Mesenchymal stem cell (in vitro differentiated cells and primary cell): ENCODE measurements around the gene TBC1D22A.

Experiments used
- DNase-seq: peaks from one replicate; pipeline ENCODE4 v3.0.0-alpha.2; 2013
- H2AFZ ChIP-seq: one replicate; pipeline ENCODE4 v1.6.1; 2013; ENCODE audit warnings: low read depth, mild to moderate bottlenecking, control low read depth, inconsistent platforms, low read length, moderate library complexity
- H2AK5ac ChIP-seq: 2 replicates; pipeline ENCODE4 v1.6.1; 2013; ENCODE audit warnings: low read length, moderate library complexity, mild to moderate bottlenecking, inconsistent platforms; ENCODE audit not compliant: severe bottlenecking
- H2BK120ac ChIP-seq: one replicate; pipeline ENCODE4 v1.6.1; 2013; ENCODE audit warnings: low read depth, mild to moderate bottlenecking, inconsistent platforms, low read length, moderate library complexity
- H2BK12ac ChIP-seq, 2 experiments: one replicate each; pipeline ENCODE4 v1.6.1; 2013; ENCODE audit warnings: inconsistent platforms in 2 of 2, low read length in 2 of 2, mild to moderate bottlenecking in 2 of 2, moderate library complexity in 2 of 2, control low read depth in 1 of 2
- H2BK15ac ChIP-seq: one replicate; pipeline ENCODE4 v1.6.1; 2013; ENCODE audit warnings: mild to moderate bottlenecking, low read depth, inconsistent platforms; ENCODE audit not compliant: poor library complexity, severe bottlenecking
- H2BK5ac ChIP-seq: 2 replicates; pipeline ENCODE4 v1.6.1; 2013; ENCODE audit warnings: low read depth, mild to moderate bottlenecking, low read length, control low read depth, inconsistent platforms; ENCODE audit not compliant: poor library complexity, severe bottlenecking
- H3K14ac ChIP-seq, 2 experiments: one replicate each; pipeline ENCODE4 v1.6.1; 2013; ENCODE audit warnings: inconsistent platforms in 2 of 2, low read length in 2 of 2, control low read depth in 1 of 2, mild to moderate bottlenecking in 1 of 2, moderate library complexity in 1 of 2
- H3K18ac ChIP-seq, 2 experiments: one replicate each; pipeline ENCODE4 v1.6.1; 2013; ENCODE audit warnings: inconsistent platforms in 2 of 2, low read length in 2 of 2, control low read depth in 1 of 2, low read depth in 1 of 2, mild to moderate bottlenecking in 1 of 2
- H3K23ac ChIP-seq, 2 experiments: one replicate each; pipeline ENCODE4 v1.6.1; 2013; ENCODE audit warnings: inconsistent platforms in 2 of 2, low read length in 2 of 2, mild to moderate bottlenecking in 2 of 2, moderate library complexity in 2 of 2, control low read depth in 1 of 2
- H3K27ac ChIP-seq: 2 replicates; pipeline ENCODE4 v1.5.1; 2013; ENCODE audit warnings: mild to moderate bottlenecking, moderate library complexity, low read length, control low read depth, inconsistent platforms; ENCODE audit not compliant: poor library complexity, severe bottlenecking
- H3K27me3 ChIP-seq, 2 experiments: 2 replicates each; pipeline versions ENCODE4 v1.6.1 to v1.7.0; 2013; ENCODE audit warnings: low read length in 2 of 2, mild to moderate bottlenecking in 2 of 2, moderate library complexity in 2 of 2, control low read depth in 1 of 2, inconsistent platforms in 1 of 2; ENCODE audit not compliant: control insufficient read depth in 1 of 2, insufficient read depth in 1 of 2
- H3K36me3 ChIP-seq, 2 experiments: 2 replicates each; pipeline versions ENCODE4 v1.6.1 to v1.7.0; 2013; ENCODE audit warnings: low read length in 2 of 2, control low read depth in 1 of 2, inconsistent platforms in 1 of 2, low read depth in 1 of 2, mild to moderate bottlenecking in 1 of 2; ENCODE audit not compliant: insufficient read depth in 2 of 2, control insufficient read depth in 1 of 2
- H3K4ac ChIP-seq, 2 experiments: one replicate each; pipeline ENCODE4 v1.6.1; 2013; ENCODE audit warnings: inconsistent platforms in 2 of 2, low read length in 2 of 2, mild to moderate bottlenecking in 2 of 2, moderate library complexity in 2 of 2, control low read depth in 1 of 2, low read depth in 1 of 2
- H3K4me1 ChIP-seq: 2 replicates; pipeline ENCODE4 v1.6.1; 2013; ENCODE audit warnings: low read depth, low read length, control low read depth; ENCODE audit not compliant: control insufficient read depth, insufficient read depth
- H3K4me2 ChIP-seq: 2 replicates; pipeline ENCODE4 v1.6.1; 2013; ENCODE audit warnings: low read length, mild to moderate bottlenecking, inconsistent platforms; ENCODE audit not compliant: poor library complexity, severe bottlenecking
- H3K4me3 ChIP-seq, 2 experiments: 2 replicates each; pipeline versions ENCODE4 v1.5.1 to v1.7.0; 2013; ENCODE audit warnings: low read length in 2 of 2, mild to moderate bottlenecking in 2 of 2, control low read depth in 1 of 2, low read depth in 1 of 2; ENCODE audit not compliant: insufficient read depth in 1 of 2
- H3K79me1 ChIP-seq: replicated peaks from 2 replicates; pipeline ENCODE4 v1.6.1; 2013; ENCODE audit warnings: mild to moderate bottlenecking, control low read depth, low read length, inconsistent platforms; ENCODE audit not compliant: poor library complexity, severe bottlenecking
- H3K9ac ChIP-seq: 2 replicates; pipeline ENCODE4 v1.7.0; 2013; ENCODE audit warnings: mild to moderate bottlenecking, low read length, moderate library complexity
- H3K9me3 ChIP-seq: 2 replicates; pipeline ENCODE4 v1.7.0; 2013; ENCODE audit warnings: mild to moderate bottlenecking, low read length; ENCODE audit not compliant: control insufficient read depth
- H4K8ac ChIP-seq: one replicate; pipeline ENCODE4 v1.6.1; 2013; ENCODE audit warnings: inconsistent platforms, mild to moderate bottlenecking, low read length, moderate library complexity
- H4K91ac ChIP-seq: one replicate; pipeline ENCODE4 v1.6.1; 2013; ENCODE audit warnings: mild to moderate bottlenecking, low read length, inconsistent platforms
- WGBS: methylation state at CpG from one replicate; pipeline ENCODE4 v1.1.7; 2013; ENCODE audit warnings: mixed read lengths; 5-methylcytosine and 5-hydroxymethylcytosine counted together

The TBC1D22A gene

GRCh38 chr22:46929710-46930204 lies 167.3 kb downstream of the TBC1D22A start:
- H3K4me2 ChIP-seq = peak overlapping the region; percentile 12
- H2AK5ac ChIP-seq = peak overlapping the region; percentile 78
- no peak overlapping the region for H3K9ac ChIP-seq
- peak overlapping the region in 1 of 2 experiments; percentile 6 for H3K18ac ChIP-seq
- H2AFZ ChIP-seq = no peak overlapping the region
- no peak overlapping the region for H4K91ac ChIP-seq
- WGBS = 85% methylated on average over 8 of the region's 9 CpGs
- H2BK5ac ChIP-seq = no peak overlapping the region
- peak overlapping the region in 1 of 2 experiments; percentile 23 for H2BK12ac ChIP-seq
- no peak overlapping the region for H3K4me3 ChIP-seq
- no peak overlapping the region for H2BK15ac ChIP-seq
- peaks cover 0 to 22% of the 10 kb centered on the region in 2 experiments for H3K36me3 ChIP-seq
- no peak overlapping the region for H3K4ac ChIP-seq
- H3K9me3 ChIP-seq = no peaks in the 10 kb centered on the region
- H3K27ac ChIP-seq = peak overlapping the region; percentile 73
- H3K23ac ChIP-seq = no peak overlapping the region
- no peak for DNase-seq
- peaks cover 11% of the 10 kb centered on the region for H3K79me1 ChIP-seq
- H3K14ac ChIP-seq = no peak overlapping the region
- H3K27me3 ChIP-seq = no peaks in the 10 kb centered on the region
- no peak overlapping the region for H2BK120ac ChIP-seq
- H3K4me1 ChIP-seq = peaks cover 26% of the 10 kb centered on the region
- H4K8ac ChIP-seq = no peak overlapping the region

DNA sequence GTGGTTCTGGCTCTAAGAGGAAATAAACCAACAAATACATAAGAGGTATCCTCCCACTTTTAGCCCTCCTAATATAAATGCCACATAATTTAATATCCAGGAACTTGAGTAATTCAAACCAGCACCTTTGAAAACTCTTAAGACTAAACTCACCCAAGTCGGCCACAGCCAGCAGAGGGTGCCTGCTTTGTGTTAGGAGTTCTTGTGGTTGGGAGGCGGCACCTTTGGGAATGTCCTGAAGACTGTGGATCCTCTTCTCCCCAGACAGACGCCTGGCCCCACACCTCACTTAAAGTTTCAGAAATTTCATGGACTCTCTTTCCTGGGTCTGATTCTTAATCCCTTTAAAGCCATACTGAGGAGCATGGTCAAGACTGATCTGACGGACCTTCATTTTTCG lies 169.0 kb downstream of the TBC1D22A start:
- no peaks in the 10 kb centered on the region for H3K27me3 ChIP-seq
- no peak overlapping the region for H3K23ac ChIP-seq
- no peak overlapping the region for H2BK15ac ChIP-seq
- peak overlapping the region; percentile 37 for H3K27ac ChIP-seq
- H2AFZ ChIP-seq = no peak overlapping the region
- H4K91ac ChIP-seq = no peak overlapping the region
- H2BK12ac ChIP-seq = no peak overlapping the region
- peaks cover 36% of the 10 kb centered on the region for H3K4me1 ChIP-seq
- H3K4ac ChIP-seq = no peak overlapping the region
- no peak overlapping the region for H4K8ac ChIP-seq
- no peak overlapping the region for H3K4me2 ChIP-seq
- no peaks in the 10 kb centered on the region for H3K9me3 ChIP-seq
- peak; percentile 35 for DNase-seq
- H3K79me1 ChIP-seq = peaks cover 9% of the 10 kb centered on the region
- H3K18ac ChIP-seq = no peak overlapping the region
- H3K4me3 ChIP-seq = no peak overlapping the region
- no peak overlapping the region for H2BK120ac ChIP-seq
- no peak overlapping the region for H3K14ac ChIP-seq
- H3K9ac ChIP-seq = no peak overlapping the region
- peaks cover 0 to 15% of the 10 kb centered on the region in 2 experiments for H3K36me3 ChIP-seq
- H2AK5ac ChIP-seq = peak overlapping the region; percentile 51
- WGBS = 86% methylated on average over 5 of the region's 5 CpGs
- no peak overlapping the region for H2BK5ac ChIP-seq

- DNase-seq = no peak
- Histone ChIP-seq H3K27me3 (no peaks in the 10 kb centered on the region), H3K4me2 (no peak overlapping the region), H2BK15ac (no peak overlapping the region), H4K91ac (no peak overlapping the region), H2AFZ (no peak overlapping the region), H3K36me3 (peaks cover 0 to 15% of the 10 kb centered on the region in 2 experiments), H4K8ac (no peak overlapping the region), H3K9me3 (no peaks in the 10 kb centered on the region), H3K23ac (no peak overlapping the region), H3K4ac (no peak overlapping the region), H3K27ac (no peak overlapping the region), H3K18ac (no peak overlapping the region), H2AK5ac (no peak overlapping the region), H3K4me1 (peaks cover 38% of the 10 kb centered on the region), H2BK120ac (no peak overlapping the region), H3K79me1 (peaks cover 9% of the 10 kb centered on the region), H3K9ac (no peak overlapping the region), H3K14ac (no peak overlapping the region), H2BK12ac (no peak overlapping the region), H3K4me3 (no peak overlapping the region), H2BK5ac (no peak overlapping the region)
- WGBS = 95% methylated on average over 10 of the region's 10 CpGs
These were observed 169.4 kb downstream of the TBC1D22A start for GRCh38 chr22:46931881-46932280.

- Histone ChIP-seq H2BK120ac (no peak overlapping the region), H3K4me1 (peaks cover 42% of the 10 kb centered on the region), H4K91ac (no peak overlapping the region), H2AFZ (no peak overlapping the region), H2BK12ac (peak overlapping the region in 1 of 2 experiments; percentile 76), H3K9ac (no peak overlapping the region), H3K14ac (no peak overlapping the region), H4K8ac (peak overlapping the region; percentile 19), H3K23ac (no peak overlapping the region), H3K27ac (no peak overlapping the region), H3K4ac (no peak overlapping the region), H3K4me3 (no peak overlapping the region), H3K4me2 (no peak overlapping the region), H2BK5ac (no peak overlapping the region), H3K27me3 (no peaks in the 10 kb centered on the region), H3K18ac (no peak overlapping the region), H3K9me3 (no peaks in the 10 kb centered on the region), H2AK5ac (peak overlapping the region; percentile 83), H2BK15ac (no peak overlapping the region), H3K79me1 (peaks cover 9% of the 10 kb centered on the region), H3K36me3 (peaks cover 0 to 13% of the 10 kb centered on the region in 2 experiments)
- no peak for DNase-seq
- WGBS = 96% methylated on average over 9 of the region's 11 CpGs
These were observed 170.8 kb downstream of the TBC1D22A start for GRCh38 chr22:46933040-46933930.
